ENCODE measurements around the gene KRT10. TPM values are rescaled to one million over a fixed set of nuclear protein-coding genes. Genes with fewer than 3 reads are reported as not detected.

Gene KRT10
- polyA plus RNA-seq, 2 of the 4 experiments (the other 2 are of a cell fraction), result 59.8 to 96.2 TPM

GRCh38 chr17:40825599-40825998 lies 3.2 kb upstream of the KRT10 start:
- no peak for ATAC-seq
- H3K9me3 ChIP-seq, result no peaks in the 10 kb centered on the region
- H3K27ac ChIP-seq, result no peak overlapping the region
- no peak for FAIRE-seq
- 74% methylated on average over 2 of the region's 2 CpGs for WGBS (ENCODE audit: missing lambda C conversion rate)
- no peak for TF ChIP-seq RNF2 (IDR thresholded peaks at IDR 0.05; ENCODE audit: borderline replicate concordance, low read depth)
- no peak for TF ChIP-seq MAX (IDR thresholded peaks at IDR 0.05)
- TF ChIP-seq RFX5 (IDR thresholded peaks at IDR 0.05), result no peak
- no peak for TF ChIP-seq USF2 (IDR thresholded peaks at IDR 0.05)
- TF ChIP-seq, protein P1, sequence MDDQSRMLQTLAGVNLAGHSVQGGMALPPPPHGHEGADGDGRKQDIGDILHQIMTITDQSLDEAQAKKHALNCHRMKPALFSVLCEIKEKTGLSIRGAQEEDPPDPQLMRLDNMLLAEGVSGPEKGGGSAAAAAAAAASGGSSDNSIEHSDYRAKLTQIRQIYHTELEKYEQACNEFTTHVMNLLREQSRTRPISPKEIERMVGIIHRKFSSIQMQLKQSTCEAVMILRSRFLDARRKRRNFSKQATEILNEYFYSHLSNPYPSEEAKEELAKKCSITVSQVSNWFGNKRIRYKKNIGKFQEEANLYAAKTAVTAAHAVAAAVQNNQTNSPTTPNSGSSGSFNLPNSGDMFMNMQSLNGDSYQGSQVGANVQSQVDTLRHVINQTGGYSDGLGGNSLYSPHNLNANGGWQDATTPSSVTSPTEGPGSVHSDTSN (IDR thresholded peaks at IDR 0.05), result no peak
- no peak for TF ChIP-seq JUNB (IDR thresholded peaks at IDR 0.05)
- TF ChIP-seq ZC3H11A (IDR thresholded peaks at IDR 0.05), result no peak
- no peak for DNase-seq (ENCODE audit: low read depth in 1 of 2, low spot score in 1 of 2)
- no peak overlapping the region for H3K4me3 ChIP-seq
- ChIA-PET CTCF (interaction anchor here (0.6 to 1.5 kb wide), 4 partner anchors 31 to 823 kb away, joined by 3 to 7 read pairs (median 4); no protein-coding TSS in a partner anchor), POLR2A (no interaction called here)
- peaks cover 14% of the 10 kb centered on the region for H3K4me1 ChIP-seq
- H3K4me2 ChIP-seq, result no peak overlapping the region

- FAIRE-seq (no peak), ATAC-seq (no peak), DNase-seq (ENCODE audit: low read depth in 1 of 2, low spot score in 1 of 2) (no peak)
- Histone ChIP-seq H3K4me2 (no peak overlapping the region), H3K9me3 (no peaks in the 10 kb centered on the region), H3K27ac (no peak overlapping the region), H3K4me3 (no peak overlapping the region), H3K4me1 (peaks cover 21% of the 10 kb centered on the region)
- 95% methylated on average over 1 of the region's 1 CpG for WGBS (ENCODE audit: missing lambda C conversion rate)
- no peak for TF ChIP-seq PHF8 (IDR thresholded peaks at IDR 0.05; ENCODE audit: borderline replicate concordance, low read depth)
- TF ChIP-seq JUNB (IDR thresholded peaks at IDR 0.05), result no peak
- TF ChIP-seq CBX8 (IDR thresholded peaks at IDR 0.05), result no peak
- no peak for TF ChIP-seq ZSCAN20 (CRISPR knock-in tag; IDR thresholded peaks at IDR 0.05)
- no peak for TF ChIP-seq EP300 (IDR thresholded peaks at IDR 0.05)
- TF ChIP-seq EHMT2 (IDR thresholded peaks at IDR 0.05; ENCODE audit: low read depth), result no peak
- TF ChIP-seq TFCP2L1 (CRISPR knock-in tag; IDR thresholded peaks at IDR 0.05), result no peak
- TF ChIP-seq E2F6 (IDR thresholded peaks at IDR 0.05; ENCODE audit: borderline replicate concordance, low read depth), result no peak
- TF ChIP-seq TP53 (CRISPR knock-in tag; IDR thresholded peaks at IDR 0.05), result no peak
- TF ChIP-seq KDM5A (IDR thresholded peaks at IDR 0.05), result no peak
- TF ChIP-seq, protein P2, sequence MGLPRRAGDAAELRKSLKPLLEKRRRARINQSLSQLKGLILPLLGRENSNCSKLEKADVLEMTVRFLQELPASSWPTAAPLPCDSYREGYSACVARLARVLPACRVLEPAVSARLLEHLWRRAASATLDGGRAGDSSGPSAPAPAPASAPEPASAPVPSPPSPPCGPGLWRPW (IDR thresholded peaks at IDR 0.05), result no peak
- TF ChIP-seq, protein P3, sequence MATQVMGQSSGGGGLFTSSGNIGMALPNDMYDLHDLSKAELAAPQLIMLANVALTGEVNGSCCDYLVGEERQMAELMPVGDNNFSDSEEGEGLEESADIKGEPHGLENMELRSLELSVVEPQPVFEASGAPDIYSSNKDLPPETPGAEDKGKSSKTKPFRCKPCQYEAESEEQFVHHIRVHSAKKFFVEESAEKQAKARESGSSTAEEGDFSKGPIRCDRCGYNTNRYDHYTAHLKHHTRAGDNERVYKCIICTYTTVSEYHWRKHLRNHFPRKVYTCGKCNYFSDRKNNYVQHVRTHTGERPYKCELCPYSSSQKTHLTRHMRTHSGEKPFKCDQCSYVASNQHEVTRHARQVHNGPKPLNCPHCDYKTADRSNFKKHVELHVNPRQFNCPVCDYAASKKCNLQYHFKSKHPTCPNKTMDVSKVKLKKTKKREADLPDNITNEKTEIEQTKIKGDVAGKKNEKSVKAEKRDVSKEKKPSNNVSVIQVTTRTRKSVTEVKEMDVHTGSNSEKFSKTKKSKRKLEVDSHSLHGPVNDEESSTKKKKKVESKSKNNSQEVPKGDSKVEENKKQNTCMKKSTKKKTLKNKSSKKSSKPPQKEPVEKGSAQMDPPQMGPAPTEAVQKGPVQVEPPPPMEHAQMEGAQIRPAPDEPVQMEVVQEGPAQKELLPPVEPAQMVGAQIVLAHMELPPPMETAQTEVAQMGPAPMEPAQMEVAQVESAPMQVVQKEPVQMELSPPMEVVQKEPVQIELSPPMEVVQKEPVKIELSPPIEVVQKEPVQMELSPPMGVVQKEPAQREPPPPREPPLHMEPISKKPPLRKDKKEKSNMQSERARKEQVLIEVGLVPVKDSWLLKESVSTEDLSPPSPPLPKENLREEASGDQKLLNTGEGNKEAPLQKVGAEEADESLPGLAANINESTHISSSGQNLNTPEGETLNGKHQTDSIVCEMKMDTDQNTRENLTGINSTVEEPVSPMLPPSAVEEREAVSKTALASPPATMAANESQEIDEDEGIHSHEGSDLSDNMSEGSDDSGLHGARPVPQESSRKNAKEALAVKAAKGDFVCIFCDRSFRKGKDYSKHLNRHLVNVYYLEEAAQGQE (IDR thresholded peaks at IDR 0.05), result no peak
- TF ChIP-seq CBX2 (IDR thresholded peaks at IDR 0.05; ENCODE audit: borderline replicate concordance, low read depth), result no peak
- TF ChIP-seq, protein P4, sequence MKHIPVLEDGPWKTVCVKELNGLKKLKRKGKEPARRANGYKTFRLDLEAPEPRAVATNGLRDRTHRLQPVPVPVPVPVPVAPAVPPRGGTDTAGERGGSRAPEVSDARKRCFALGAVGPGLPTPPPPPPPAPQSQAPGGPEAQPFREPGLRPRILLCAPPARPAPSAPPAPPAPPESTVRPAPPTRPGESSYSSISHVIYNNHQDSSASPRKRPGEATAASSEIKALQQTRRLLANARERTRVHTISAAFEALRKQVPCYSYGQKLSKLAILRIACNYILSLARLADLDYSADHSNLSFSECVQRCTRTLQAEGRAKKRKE (CRISPR knock-in tag; IDR thresholded peaks at IDR 0.05; ENCODE audit: low read depth), result no peak
- TF ChIP-seq JUN (IDR thresholded peaks at IDR 0.05), result no peak
- CTCF ChIA-PET, result interaction anchor here (0.9 to 1.4 kb wide), 4 partner anchors 725 to 842 kb away, joined by 3 to 5 read pairs (median 4); no protein-coding TSS in a partner anchor
- POLR2A ChIA-PET, result no interaction called here
Measured at GRCh38 chr17:40824015-40824832, 1.8 kb upstream of the KRT10 start.
